GM23338 (cell line): ENCODE results near the gene LATS2. TPM values are rescaled to one million over a fixed set of nuclear protein-coding genes. Genes with fewer than 3 reads are reported as not detected.

Source experiments
- ATAC-seq: fragments of 200-7000 bp; cut with Tn5 transposase; 3 replicates; pipeline ENCODE4 v1.9.1; 2020
- DNase-seq: peaks from one replicate; pipeline ENCODE4 v3.0.0-alpha.2; 2015; ENCODE audit warnings: low spot score
- H2AFZ ChIP-seq: fragments of 200-600 bp; sonication (generic); 2 replicates; pipeline ENCODE4 v1.8.0; 2016; ENCODE audit warnings: antibody characterized with exemption, mild to moderate bottlenecking, moderate library complexity
- H3F3A ChIP-seq: fragments of 200-600 bp; sonication (generic); replicated peaks from 2 replicates; pipeline ENCODE4 v1.8.0; 2017; ENCODE audit warnings: antibody characterized with exemption, mixed run types, low read depth
- H3K27ac ChIP-seq: fragments of 200-600 bp; sonication (generic); 2 replicates; pipeline ENCODE4 v1.6.1; 2016; ENCODE audit warnings: low read depth
- H3K27me3 ChIP-seq: fragments of 200-600 bp; sonication (generic); 2 replicates; pipeline ENCODE4 v1.8.0; 2016; ENCODE audit warnings: mild to moderate bottlenecking, mixed run types, moderate library complexity; ENCODE audit not compliant: insufficient read depth
- H3K36me3 ChIP-seq: fragments of 200-600 bp; sonication (generic); 2 replicates; pipeline ENCODE4 v1.8.0; 2016; ENCODE audit warnings: mild to moderate bottlenecking; ENCODE audit not compliant: insufficient read depth
- H3K4me1 ChIP-seq: fragments of 200-600 bp; sonication (generic); 2 replicates; pipeline ENCODE4 v1.8.0; 2016; ENCODE audit warnings: mild to moderate bottlenecking, moderate library complexity; ENCODE audit not compliant: insufficient read depth
- H3K4me2 ChIP-seq: fragments of 200-600 bp; sonication (generic); 2 replicates; pipeline ENCODE4 v1.7.1; 2017; ENCODE audit warnings: mixed run types
- H3K4me3 ChIP-seq: fragments of 200-600 bp; sonication (generic); 2 replicates; pipeline ENCODE4 v1.6.1; 2016; ENCODE audit warnings: mixed run types
- H3K79me2 ChIP-seq: fragments of 200-600 bp; sonication (generic); replicated peaks from 2 replicates; pipeline ENCODE4 v1.8.0; 2017; ENCODE audit warnings: mild to moderate bottlenecking; ENCODE audit not compliant: insufficient read depth
- H3K9me2 ChIP-seq: fragments of 200-600 bp; sonication (generic); 2 replicates; pipeline ENCODE4 v1.8.0; 2017; ENCODE audit not compliant: insufficient read depth
- H4K20me1 ChIP-seq: fragments of 200-600 bp; sonication (generic); replicated peaks from 2 replicates; pipeline ENCODE4 v1.8.0; 2017; ENCODE audit warnings: mild to moderate bottlenecking; ENCODE audit not compliant: insufficient read depth
- H3K27ac Mint-ChIP-seq: 2 replicates; pipeline ENCODE4 v1.8.0; 2020; ENCODE audit warnings: inconsistent platforms, mild to moderate bottlenecking, moderate library complexity, mixed read lengths
- H3K27me3 Mint-ChIP-seq: 3 replicates; pipeline ENCODE4 v1.8.0; 2022; ENCODE audit warnings: low read depth, mild to moderate bottlenecking, moderate library complexity, mixed read lengths, inconsistent platforms; ENCODE audit not compliant: insufficient read depth, poor library complexity
- H3K36me3 Mint-ChIP-seq: 3 replicates; pipeline ENCODE4 v1.8.0; 2021; ENCODE audit warnings: low read depth, mild to moderate bottlenecking, inconsistent platforms, moderate library complexity, mixed read lengths
- H3K4me1 Mint-ChIP-seq: 3 replicates; pipeline ENCODE4 v1.8.0; 2020; ENCODE audit warnings: mild to moderate bottlenecking, inconsistent platforms, mixed read lengths
- H3K4me3 Mint-ChIP-seq: 3 replicates; pipeline ENCODE4 v1.8.0; 2021; ENCODE audit warnings: moderate library complexity, mild to moderate bottlenecking, inconsistent platforms, mixed read lengths
- H3K9me3 Mint-ChIP-seq: 3 replicates; pipeline ENCODE4 v1.8.0; 2020; ENCODE audit warnings: moderate library complexity, mild to moderate bottlenecking, inconsistent platforms, mixed read lengths
- EZH2phosphoT487 ChIP-seq: fragments of 200-600 bp; sonication (generic); IDR thresholded peaks from one replicate; pipeline ENCODE4 v1.8.1; 2018; ENCODE audit warnings: antibody characterized with exemption; ENCODE audit not compliant: unreplicated experiment
- JUNB ChIP-seq: IDR thresholded peaks from one replicate; pipeline ENCODE4 v1.6.1; 2016; ENCODE audit warnings: antibody characterized with exemption; ENCODE audit not compliant: unreplicated experiment
- NANOG ChIP-seq: IDR thresholded peaks from 2 replicates; pipeline ENCODE4 v1.6.1; 2016; ENCODE audit warnings: antibody characterized with exemption, borderline replicate concordance
- STAT1 ChIP-seq: IDR thresholded peaks from one replicate; pipeline ENCODE4 v1.6.1; 2016; ENCODE audit warnings: antibody characterized with exemption; ENCODE audit not compliant: unreplicated experiment
- ZNF331 ChIP-seq: fragments of 250-450 bp; sonication (Bioruptor Pico); IDR thresholded peaks from 2 replicates; pipeline ENCODE4 v1.5.0; 2020; ENCODE audit warnings: low read depth, mild to moderate bottlenecking, moderate library complexity
- polyA plus RNA-seq: library from polyadenylated mRNA; unstranded; fragments of >200 nt; fragmentation: Nextera tagmentation; extraction: Ambion mirVana; gene quantifications from 2 replicates; pipeline ENCODE4 v1.2.1, GENCODE V29; 2016
- total RNA-seq: library from RNA; depleted of rRNA; stranded (reverse); fragments of >200 nt; shearing (Covaris generic); gene quantifications from 2 replicates; pipeline ENCODE4 v1.2.3, GENCODE V29; 2014
- TF ChIP-seq, protein P1 (sequence below): IDR thresholded peaks from one replicate; pipeline ENCODE4 v1.6.1; 2018; ENCODE audit warnings: antibody characterized with exemption; ENCODE audit not compliant: unreplicated experiment
- TF ChIP-seq, protein P2 (sequence below): IDR thresholded peaks from 2 replicates; pipeline ENCODE4 v1.6.1; 2016; ENCODE audit warnings: antibody characterized with exemption
- TF ChIP-seq, protein P3 (sequence below), 2 experiments: fragments of 200-600 bp in 1 of 2; sonication (generic) in 1 of 2; conservative IDR thresholded peaks; 2 replicates each; pipeline versions ENCODE4 v1.5.1 to v1.6.1; 2016 to 2017; ENCODE audit warnings: antibody characterized with exemption in 2 of 2, low read depth in 2 of 2, mild to moderate bottlenecking in 2 of 2, moderate library complexity in 1 of 2
- TF ChIP-seq, protein P4 (sequence below): fragments of 250-450 bp; sonication (Bioruptor Pico); IDR thresholded peaks from 2 replicates; pipeline ENCODE4 v1.5.0; 2020; ENCODE audit warnings: mild to moderate bottlenecking, moderate library complexity

Gene LATS2
- total and polyA plus RNA-seq, 2 experiments from 2014 or later = 10.5 to 25.4 TPM

DNA sequence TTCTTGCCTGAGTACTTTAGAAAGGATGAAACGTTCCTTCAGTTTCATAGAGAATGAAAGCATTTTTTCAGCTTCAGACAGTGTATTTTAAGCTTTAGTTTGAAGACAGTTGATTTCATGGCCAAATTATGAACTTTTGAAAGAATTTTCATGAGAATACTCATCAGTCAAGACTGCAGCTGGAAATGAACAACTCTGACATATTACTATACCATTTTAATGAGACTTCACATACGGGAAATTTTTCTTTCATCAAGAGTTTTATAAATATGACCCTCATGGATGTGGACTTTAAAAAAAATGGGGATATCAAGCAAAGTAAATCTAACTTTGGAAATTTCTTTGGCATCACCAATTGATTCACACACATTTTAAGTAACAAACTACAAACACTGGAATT lies 6.4 kb downstream of the LATS2 start:
- H3K27ac Mint-ChIP-seq = no peak overlapping the region
- H3K4me3 ChIP-seq = no peak overlapping the region
- peaks cover 100% of the 10 kb centered on the region for H3K79me2 ChIP-seq
- no peaks in the 10 kb centered on the region for H3K9me3 Mint-ChIP-seq
- ATAC-seq = no peak
- peaks cover 60% of the 10 kb centered on the region for H3K4me1 Mint-ChIP-seq
- no peak overlapping the region for H3K27ac ChIP-seq
- H3K9me2 ChIP-seq = no peaks in the 10 kb centered on the region
- TF ChIP-seq, protein P1, sequence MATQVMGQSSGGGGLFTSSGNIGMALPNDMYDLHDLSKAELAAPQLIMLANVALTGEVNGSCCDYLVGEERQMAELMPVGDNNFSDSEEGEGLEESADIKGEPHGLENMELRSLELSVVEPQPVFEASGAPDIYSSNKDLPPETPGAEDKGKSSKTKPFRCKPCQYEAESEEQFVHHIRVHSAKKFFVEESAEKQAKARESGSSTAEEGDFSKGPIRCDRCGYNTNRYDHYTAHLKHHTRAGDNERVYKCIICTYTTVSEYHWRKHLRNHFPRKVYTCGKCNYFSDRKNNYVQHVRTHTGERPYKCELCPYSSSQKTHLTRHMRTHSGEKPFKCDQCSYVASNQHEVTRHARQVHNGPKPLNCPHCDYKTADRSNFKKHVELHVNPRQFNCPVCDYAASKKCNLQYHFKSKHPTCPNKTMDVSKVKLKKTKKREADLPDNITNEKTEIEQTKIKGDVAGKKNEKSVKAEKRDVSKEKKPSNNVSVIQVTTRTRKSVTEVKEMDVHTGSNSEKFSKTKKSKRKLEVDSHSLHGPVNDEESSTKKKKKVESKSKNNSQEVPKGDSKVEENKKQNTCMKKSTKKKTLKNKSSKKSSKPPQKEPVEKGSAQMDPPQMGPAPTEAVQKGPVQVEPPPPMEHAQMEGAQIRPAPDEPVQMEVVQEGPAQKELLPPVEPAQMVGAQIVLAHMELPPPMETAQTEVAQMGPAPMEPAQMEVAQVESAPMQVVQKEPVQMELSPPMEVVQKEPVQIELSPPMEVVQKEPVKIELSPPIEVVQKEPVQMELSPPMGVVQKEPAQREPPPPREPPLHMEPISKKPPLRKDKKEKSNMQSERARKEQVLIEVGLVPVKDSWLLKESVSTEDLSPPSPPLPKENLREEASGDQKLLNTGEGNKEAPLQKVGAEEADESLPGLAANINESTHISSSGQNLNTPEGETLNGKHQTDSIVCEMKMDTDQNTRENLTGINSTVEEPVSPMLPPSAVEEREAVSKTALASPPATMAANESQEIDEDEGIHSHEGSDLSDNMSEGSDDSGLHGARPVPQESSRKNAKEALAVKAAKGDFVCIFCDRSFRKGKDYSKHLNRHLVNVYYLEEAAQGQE = no peak
- TF ChIP-seq, protein P2, sequence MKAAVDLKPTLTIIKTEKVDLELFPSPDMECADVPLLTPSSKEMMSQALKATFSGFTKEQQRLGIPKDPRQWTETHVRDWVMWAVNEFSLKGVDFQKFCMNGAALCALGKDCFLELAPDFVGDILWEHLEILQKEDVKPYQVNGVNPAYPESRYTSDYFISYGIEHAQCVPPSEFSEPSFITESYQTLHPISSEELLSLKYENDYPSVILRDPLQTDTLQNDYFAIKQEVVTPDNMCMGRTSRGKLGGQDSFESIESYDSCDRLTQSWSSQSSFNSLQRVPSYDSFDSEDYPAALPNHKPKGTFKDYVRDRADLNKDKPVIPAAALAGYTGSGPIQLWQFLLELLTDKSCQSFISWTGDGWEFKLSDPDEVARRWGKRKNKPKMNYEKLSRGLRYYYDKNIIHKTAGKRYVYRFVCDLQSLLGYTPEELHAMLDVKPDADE = no peak
- TF ChIP-seq, protein P3, sequence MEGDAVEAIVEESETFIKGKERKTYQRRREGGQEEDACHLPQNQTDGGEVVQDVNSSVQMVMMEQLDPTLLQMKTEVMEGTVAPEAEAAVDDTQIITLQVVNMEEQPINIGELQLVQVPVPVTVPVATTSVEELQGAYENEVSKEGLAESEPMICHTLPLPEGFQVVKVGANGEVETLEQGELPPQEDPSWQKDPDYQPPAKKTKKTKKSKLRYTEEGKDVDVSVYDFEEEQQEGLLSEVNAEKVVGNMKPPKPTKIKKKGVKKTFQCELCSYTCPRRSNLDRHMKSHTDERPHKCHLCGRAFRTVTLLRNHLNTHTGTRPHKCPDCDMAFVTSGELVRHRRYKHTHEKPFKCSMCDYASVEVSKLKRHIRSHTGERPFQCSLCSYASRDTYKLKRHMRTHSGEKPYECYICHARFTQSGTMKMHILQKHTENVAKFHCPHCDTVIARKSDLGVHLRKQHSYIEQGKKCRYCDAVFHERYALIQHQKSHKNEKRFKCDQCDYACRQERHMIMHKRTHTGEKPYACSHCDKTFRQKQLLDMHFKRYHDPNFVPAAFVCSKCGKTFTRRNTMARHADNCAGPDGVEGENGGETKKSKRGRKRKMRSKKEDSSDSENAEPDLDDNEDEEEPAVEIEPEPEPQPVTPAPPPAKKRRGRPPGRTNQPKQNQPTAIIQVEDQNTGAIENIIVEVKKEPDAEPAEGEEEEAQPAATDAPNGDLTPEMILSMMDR (conservative IDR thresholded peaks at IDR 0.05; ENCODE audit: low read depth in 2 of 2) = no peak
- no peak for TF ChIP-seq EZH2phosphoT487
- no peak for TF ChIP-seq NANOG
- TF ChIP-seq STAT1 = no peak
- TF ChIP-seq ZNF331 (CRISPR knock-in tag) = no peak
- TF ChIP-seq, protein P4, sequence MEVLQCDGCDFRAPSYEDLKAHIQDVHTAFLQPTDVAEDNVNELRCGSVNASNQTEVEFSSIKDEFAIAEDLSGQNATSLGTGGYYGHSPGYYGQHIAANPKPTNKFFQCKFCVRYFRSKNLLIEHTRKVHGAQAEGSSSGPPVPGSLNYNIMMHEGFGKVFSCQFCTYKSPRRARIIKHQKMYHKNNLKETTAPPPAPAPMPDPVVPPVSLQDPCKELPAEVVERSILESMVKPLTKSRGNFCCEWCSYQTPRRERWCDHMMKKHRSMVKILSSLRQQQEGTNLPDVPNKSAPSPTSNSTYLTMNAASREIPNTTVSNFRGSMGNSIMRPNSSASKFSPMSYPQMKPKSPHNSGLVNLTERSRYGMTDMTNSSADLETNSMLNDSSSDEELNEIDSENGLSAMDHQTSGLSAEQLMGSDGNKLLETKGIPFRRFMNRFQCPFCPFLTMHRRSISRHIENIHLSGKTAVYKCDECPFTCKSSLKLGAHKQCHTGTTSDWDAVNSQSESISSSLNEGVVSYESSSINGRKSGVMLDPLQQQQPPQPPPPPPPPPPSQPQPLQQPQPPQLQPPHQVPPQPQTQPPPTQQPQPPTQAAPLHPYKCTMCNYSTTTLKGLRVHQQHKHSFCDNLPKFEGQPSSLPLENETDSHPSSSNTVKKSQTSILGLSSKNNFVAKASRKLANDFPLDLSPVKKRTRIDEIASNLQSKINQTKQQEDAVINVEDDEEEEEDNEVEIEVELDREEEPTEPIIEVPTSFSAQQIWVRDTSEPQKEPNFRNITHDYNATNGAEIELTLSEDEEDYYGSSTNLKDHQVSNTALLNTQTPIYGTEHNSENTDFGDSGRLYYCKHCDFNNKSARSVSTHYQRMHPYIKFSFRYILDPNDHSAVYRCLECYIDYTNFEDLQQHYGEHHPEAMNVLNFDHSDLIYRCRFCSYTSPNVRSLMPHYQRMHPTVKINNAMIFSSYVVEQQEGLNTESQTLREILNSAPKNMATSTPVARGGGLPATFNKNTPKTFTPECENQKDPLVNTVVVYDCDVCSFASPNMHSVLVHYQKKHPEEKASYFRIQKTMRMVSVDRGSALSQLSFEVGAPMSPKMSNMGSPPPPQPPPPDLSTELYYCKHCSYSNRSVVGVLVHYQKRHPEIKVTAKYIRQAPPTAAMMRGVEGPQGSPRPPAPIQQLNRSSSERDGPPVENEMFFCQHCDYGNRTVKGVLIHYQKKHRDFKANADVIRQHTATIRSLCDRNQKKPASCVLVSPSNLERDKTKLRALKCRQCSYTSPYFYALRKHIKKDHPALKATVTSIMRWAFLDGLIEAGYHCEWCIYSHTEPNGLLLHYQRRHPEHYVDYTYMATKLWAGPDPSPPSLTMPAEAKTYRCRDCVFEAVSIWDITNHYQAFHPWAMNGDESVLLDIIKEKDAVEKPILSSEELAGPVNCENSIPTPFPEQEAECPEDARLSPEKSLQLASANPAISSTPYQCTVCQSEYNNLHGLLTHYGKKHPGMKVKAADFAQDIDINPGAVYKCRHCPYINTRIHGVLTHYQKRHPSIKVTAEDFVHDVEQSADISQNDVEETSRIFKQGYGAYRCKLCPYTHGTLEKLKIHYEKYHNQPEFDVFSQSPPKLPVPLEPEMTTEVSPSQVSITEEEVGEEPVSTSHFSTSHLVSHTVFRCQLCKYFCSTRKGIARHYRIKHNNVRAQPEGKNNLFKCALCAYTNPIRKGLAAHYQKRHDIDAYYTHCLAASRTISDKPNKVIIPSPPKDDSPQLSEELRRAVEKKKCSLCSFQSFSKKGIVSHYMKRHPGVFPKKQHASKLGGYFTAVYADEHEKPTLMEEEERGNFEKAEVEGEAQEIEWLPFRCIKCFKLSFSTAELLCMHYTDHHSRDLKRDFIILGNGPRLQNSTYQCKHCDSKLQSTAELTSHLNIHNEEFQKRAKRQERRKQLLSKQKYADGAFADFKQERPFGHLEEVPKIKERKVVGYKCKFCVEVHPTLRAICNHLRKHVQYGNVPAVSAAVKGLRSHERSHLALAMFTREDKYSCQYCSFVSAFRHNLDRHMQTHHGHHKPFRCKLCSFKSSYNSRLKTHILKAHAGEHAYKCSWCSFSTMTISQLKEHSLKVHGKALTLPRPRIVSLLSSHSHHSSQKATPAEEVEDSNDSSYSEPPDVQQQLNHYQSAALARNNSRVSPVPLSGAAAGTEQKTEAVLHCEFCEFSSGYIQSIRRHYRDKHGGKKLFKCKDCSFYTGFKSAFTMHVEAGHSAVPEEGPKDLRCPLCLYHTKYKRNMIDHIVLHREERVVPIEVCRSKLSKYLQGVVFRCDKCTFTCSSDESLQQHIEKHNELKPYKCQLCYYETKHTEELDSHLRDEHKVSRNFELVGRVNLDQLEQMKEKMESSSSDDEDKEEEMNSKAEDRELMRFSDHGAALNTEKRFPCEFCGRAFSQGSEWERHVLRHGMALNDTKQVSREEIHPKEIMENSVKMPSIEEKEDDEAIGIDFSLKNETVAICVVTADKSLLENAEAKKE (CRISPR knock-in tag) = no peak
- TF ChIP-seq JUNB = no peak
- H3K27me3 Mint-ChIP-seq = peaks cover 15% of the 10 kb centered on the region
- no peaks in the 10 kb centered on the region for H3K27me3 ChIP-seq
- H3K4me1 ChIP-seq = peaks cover 46% of the 10 kb centered on the region
- H4K20me1 ChIP-seq = peaks cover 57% of the 10 kb centered on the region
- H3K4me2 ChIP-seq = no peak overlapping the region
- DNase-seq = no peak
- 0 out of 2 replicates have a peak, but pooled peaks cover 4% of the 10 kb centered on the region for H3K36me3 ChIP-seq
- no peaks in the 10 kb centered on the region for H3F3A ChIP-seq
- no peak overlapping the region for H2AFZ ChIP-seq
- H3K4me3 Mint-ChIP-seq = no peak overlapping the region
- H3K36me3 Mint-ChIP-seq = peaks cover 23% of the 10 kb centered on the region; the same call in 2 of the 3 replicates
